ENCODE results near the gene RNF10.

DNA sequence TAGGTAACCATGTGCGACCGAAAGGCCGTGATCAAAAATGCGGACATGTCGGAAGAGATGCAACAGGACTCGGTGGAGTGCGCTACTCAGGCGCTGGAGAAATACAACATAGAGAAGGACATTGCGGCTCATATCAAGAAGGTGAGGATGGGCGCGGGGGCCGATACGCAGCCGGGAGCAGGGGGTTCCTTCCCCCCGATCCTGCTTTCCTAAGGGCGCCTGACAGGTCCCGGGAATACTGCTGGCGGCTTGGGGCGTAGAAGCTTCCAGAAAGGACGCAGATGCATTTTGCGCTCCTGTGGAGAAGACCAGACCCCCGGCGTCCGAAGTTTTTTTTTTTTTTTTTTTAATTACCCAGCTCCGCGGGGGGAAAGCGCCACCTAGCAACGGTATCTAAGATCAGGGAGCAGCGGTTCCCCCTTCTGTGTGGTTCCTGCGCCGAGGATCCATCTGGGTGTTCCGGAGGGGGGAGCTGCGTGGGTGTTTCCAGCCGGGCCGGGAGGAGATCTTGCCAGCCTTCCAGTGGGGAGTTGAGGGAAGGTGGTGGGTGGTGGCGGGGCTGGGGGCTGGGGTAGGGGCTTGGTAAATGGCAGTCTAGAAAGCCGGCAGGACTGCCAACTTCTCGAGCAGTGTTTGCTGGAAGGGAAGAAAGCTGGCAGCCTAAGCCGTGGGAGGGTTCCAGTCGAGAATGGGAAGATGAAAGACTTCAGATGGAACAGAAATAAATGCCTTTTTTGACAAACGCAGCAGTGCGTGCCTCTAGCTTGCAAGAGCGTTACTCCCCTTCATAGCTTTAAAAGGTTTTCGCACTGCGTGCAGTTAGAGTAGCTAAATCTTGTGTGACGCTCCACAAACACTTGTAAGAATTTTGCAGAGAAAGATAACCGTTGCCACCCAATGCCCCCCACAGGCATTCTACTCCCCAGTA, 37.5 kb upstream of the RNF10 start:
- TF ChIP-seq, protein P1, sequence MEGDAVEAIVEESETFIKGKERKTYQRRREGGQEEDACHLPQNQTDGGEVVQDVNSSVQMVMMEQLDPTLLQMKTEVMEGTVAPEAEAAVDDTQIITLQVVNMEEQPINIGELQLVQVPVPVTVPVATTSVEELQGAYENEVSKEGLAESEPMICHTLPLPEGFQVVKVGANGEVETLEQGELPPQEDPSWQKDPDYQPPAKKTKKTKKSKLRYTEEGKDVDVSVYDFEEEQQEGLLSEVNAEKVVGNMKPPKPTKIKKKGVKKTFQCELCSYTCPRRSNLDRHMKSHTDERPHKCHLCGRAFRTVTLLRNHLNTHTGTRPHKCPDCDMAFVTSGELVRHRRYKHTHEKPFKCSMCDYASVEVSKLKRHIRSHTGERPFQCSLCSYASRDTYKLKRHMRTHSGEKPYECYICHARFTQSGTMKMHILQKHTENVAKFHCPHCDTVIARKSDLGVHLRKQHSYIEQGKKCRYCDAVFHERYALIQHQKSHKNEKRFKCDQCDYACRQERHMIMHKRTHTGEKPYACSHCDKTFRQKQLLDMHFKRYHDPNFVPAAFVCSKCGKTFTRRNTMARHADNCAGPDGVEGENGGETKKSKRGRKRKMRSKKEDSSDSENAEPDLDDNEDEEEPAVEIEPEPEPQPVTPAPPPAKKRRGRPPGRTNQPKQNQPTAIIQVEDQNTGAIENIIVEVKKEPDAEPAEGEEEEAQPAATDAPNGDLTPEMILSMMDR (IDR thresholded peaks at IDR 0.05), result no peak
- no peak for TF ChIP-seq POLR2A (IDR thresholded peaks at IDR 0.05)
